ENCODE data around the gene PTPRT.

- TF ChIP-seq CTCF (IDR thresholded peaks at IDR 0.05) = no peak
- TF ChIP-seq EP300 (IDR thresholded peaks at IDR 0.05; ENCODE audit: borderline replicate concordance in 1 of 2, low read depth in 1 of 2, low read length in 1 of 2) = no peak
- no peak for TF ChIP-seq TEAD4 (IDR thresholded peaks at IDR 0.05; ENCODE audit: borderline replicate concordance, insufficient read depth)
- no peak for TF ChIP-seq RXRA (IDR thresholded peaks at IDR 0.05; ENCODE audit: borderline replicate concordance, low read depth)
- TF ChIP-seq NRF1 (IDR thresholded peaks at IDR 0.05; ENCODE audit: low read depth, low read length) = no peak
- TF ChIP-seq GABPA (IDR thresholded peaks at IDR 0.05; ENCODE audit: low read depth) = no peak
- TF ChIP-seq POLR2AphosphoS5 (IDR thresholded peaks at IDR 0.05; ENCODE audit: low read depth, low read length) = no peak
- TF ChIP-seq TCF12 (IDR thresholded peaks at IDR 0.05) = no peak
- TF ChIP-seq SMC3 (IDR thresholded peaks at IDR 0.05; ENCODE audit: low read depth, low read length) = no peak
- no peak for TF ChIP-seq EZH2phosphoT487 (IDR thresholded peaks at IDR 0.05; ENCODE audit: borderline replicate concordance, low read depth)
Observed at GRCh38 chr20:42837456-42837855, 352.2 kb downstream of the PTPRT start.

Data from SK-N-SH (cell line).